H1 (cell line): ENCODE results near the gene THUMPD3. TPM values are rescaled to one million over a fixed set of nuclear protein-coding genes. Genes with fewer than 3 reads are reported as not detected.
A peak's percentile ranks its signal among the peaks of the same experiment; 100 is the strongest.

Source experiments
- CREB1 ChIP-seq: IDR thresholded peaks from 2 replicates; pipeline ENCODE4 v1.6.1; 2012; ENCODE audit warnings: inconsistent platforms
- FOSL1 ChIP-seq: IDR thresholded peaks from 2 replicates; pipeline ENCODE4 v1.6.1; 2011; ENCODE audit warnings: mild to moderate bottlenecking, low read depth, low read length, moderate library complexity; ENCODE audit not compliant: insufficient read depth
- NANOG ChIP-seq: IDR thresholded peaks from 2 replicates; pipeline ENCODE4 v1.6.1; 2011; ENCODE audit warnings: low read length, low read depth, mild to moderate bottlenecking, inconsistent platforms; ENCODE audit not compliant: insufficient read depth, poor library complexity, severe bottlenecking
- POLR2AphosphoS5 ChIP-seq: IDR thresholded peaks from 2 replicates; pipeline ENCODE4 v1.6.1; 2011; ENCODE audit warnings: low read depth, low read length
- RXRA ChIP-seq: IDR thresholded peaks from 2 replicates; pipeline ENCODE4 v1.6.1; 2011; ENCODE audit warnings: low read depth, mild to moderate bottlenecking, low read length, moderate library complexity; ENCODE audit not compliant: insufficient read depth
- SP2 ChIP-seq: IDR thresholded peaks from 2 replicates; pipeline ENCODE4 v1.6.1; 2012; ENCODE audit warnings: mild to moderate bottlenecking, low read length, inconsistent platforms
- TAF1 ChIP-seq: IDR thresholded peaks from 2 replicates; pipeline ENCODE4 v1.6.1; 2011; ENCODE audit warnings: mild to moderate bottlenecking, low read depth, low read length
- polyA plus RNA-seq, 7 experiments: library from polyadenylated mRNA; depleted of rRNA in 3 of 7; stranded (reverse) in 5 of 7; unstranded in 2 of 7; fragments of >200 nt in 5 of 7; fragments of 200-250 nt in 2 of 7; gene quantifications; 1 replicate in 5 of 7; 2 replicates in 1 of 7; 4 replicates in 1 of 7; pipeline versions ENCODE4 v1.2.1 to v1.2.3, GENCODE V29; 2011 to 2013; ENCODE audit warnings: missing spikeins in 2 of 7, mixed read lengths in 2 of 7
- total RNA-seq: library from RNA; stranded (reverse); fragmentation: NEBNext Ultra II Directional; extraction: Animal tissue kit (Norgen Biotek cat#: 25700); gene quantifications from 2 replicates; pipeline ENCODE4 v1.2.1, GENCODE V29; 2021
- TF ChIP-seq, protein P1 (sequence below): IDR thresholded peaks from 2 replicates; pipeline ENCODE4 v1.6.1; 2011; ENCODE audit warnings: low read length, improper control_type of control experiment
- TF ChIP-seq, protein P2 (sequence below): fragments of 300-600 bp; sonication (generic); IDR thresholded peaks from 2 replicates; pipeline ENCODE4 v1.7.1; 2012; ENCODE audit warnings: low read length, moderate library complexity, mild to moderate bottlenecking, inconsistent platforms; ENCODE audit not compliant: insufficient replicate concordance

Gene THUMPD3
- total and polyA plus RNA-seq, 2 of the 8 experiments (the other 6 are each of a cell fraction or from before 2014, with no cell fraction given) = 26.7 to 68.9 TPM

DNA sequence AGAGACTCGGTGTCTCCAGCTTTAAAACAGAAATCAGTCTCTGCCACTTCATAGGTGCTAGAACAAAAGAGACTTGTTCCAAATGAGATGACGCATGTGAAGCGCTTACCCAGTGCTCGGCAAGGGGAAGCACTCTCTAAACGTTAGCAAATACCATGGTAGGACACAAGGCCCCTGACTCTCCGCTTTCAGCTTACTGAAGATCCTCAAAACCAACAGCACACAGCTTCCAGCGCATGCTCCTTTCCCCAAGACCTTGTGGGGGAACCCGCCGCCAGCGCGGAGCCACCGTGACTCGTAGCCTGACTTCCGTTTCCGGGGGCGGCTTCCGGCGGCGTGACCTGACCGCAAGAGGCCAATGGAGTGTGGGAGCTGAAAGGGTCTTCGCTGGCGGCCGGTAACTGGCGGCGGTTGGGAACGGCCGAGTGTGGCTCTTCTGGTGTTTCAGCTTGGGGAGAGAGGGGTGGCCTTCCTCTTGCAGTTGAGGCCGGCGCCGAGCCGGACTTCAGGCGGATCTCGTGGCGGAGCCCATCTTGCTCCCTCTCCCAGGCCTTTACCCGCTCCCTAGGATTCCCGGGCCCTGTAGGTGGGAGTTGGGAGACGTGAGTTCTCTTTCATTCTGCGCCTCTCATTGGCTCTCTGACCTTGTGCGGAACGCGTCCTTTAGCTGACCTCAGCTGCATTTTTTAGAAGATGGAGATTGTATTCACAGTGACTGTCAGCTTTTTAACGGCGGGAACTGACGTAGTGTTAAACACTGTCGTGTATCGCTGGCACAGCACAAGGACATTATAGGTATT, at the start of gene THUMPD3 (continued):
- TF ChIP-seq FOSL1 = no peak
- peak; percentile 43; the same call in 1 of the 2 replicates for TF ChIP-seq CREB1
- TF ChIP-seq, protein P1, sequence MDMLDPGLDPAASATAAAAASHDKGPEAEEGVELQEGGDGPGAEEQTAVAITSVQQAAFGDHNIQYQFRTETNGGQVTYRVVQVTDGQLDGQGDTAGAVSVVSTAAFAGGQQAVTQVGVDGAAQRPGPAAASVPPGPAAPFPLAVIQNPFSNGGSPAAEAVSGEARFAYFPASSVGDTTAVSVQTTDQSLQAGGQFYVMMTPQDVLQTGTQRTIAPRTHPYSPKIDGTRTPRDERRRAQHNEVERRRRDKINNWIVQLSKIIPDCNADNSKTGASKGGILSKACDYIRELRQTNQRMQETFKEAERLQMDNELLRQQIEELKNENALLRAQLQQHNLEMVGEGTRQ = peak; percentile 17; the same call in 1 of the 2 replicates
- no peak for TF ChIP-seq NANOG
- peak; percentile 92 for TF ChIP-seq TAF1
- peak; percentile 97 for TF ChIP-seq POLR2AphosphoS5
- TF ChIP-seq SP2 = no peak
- TF ChIP-seq, protein P2, sequence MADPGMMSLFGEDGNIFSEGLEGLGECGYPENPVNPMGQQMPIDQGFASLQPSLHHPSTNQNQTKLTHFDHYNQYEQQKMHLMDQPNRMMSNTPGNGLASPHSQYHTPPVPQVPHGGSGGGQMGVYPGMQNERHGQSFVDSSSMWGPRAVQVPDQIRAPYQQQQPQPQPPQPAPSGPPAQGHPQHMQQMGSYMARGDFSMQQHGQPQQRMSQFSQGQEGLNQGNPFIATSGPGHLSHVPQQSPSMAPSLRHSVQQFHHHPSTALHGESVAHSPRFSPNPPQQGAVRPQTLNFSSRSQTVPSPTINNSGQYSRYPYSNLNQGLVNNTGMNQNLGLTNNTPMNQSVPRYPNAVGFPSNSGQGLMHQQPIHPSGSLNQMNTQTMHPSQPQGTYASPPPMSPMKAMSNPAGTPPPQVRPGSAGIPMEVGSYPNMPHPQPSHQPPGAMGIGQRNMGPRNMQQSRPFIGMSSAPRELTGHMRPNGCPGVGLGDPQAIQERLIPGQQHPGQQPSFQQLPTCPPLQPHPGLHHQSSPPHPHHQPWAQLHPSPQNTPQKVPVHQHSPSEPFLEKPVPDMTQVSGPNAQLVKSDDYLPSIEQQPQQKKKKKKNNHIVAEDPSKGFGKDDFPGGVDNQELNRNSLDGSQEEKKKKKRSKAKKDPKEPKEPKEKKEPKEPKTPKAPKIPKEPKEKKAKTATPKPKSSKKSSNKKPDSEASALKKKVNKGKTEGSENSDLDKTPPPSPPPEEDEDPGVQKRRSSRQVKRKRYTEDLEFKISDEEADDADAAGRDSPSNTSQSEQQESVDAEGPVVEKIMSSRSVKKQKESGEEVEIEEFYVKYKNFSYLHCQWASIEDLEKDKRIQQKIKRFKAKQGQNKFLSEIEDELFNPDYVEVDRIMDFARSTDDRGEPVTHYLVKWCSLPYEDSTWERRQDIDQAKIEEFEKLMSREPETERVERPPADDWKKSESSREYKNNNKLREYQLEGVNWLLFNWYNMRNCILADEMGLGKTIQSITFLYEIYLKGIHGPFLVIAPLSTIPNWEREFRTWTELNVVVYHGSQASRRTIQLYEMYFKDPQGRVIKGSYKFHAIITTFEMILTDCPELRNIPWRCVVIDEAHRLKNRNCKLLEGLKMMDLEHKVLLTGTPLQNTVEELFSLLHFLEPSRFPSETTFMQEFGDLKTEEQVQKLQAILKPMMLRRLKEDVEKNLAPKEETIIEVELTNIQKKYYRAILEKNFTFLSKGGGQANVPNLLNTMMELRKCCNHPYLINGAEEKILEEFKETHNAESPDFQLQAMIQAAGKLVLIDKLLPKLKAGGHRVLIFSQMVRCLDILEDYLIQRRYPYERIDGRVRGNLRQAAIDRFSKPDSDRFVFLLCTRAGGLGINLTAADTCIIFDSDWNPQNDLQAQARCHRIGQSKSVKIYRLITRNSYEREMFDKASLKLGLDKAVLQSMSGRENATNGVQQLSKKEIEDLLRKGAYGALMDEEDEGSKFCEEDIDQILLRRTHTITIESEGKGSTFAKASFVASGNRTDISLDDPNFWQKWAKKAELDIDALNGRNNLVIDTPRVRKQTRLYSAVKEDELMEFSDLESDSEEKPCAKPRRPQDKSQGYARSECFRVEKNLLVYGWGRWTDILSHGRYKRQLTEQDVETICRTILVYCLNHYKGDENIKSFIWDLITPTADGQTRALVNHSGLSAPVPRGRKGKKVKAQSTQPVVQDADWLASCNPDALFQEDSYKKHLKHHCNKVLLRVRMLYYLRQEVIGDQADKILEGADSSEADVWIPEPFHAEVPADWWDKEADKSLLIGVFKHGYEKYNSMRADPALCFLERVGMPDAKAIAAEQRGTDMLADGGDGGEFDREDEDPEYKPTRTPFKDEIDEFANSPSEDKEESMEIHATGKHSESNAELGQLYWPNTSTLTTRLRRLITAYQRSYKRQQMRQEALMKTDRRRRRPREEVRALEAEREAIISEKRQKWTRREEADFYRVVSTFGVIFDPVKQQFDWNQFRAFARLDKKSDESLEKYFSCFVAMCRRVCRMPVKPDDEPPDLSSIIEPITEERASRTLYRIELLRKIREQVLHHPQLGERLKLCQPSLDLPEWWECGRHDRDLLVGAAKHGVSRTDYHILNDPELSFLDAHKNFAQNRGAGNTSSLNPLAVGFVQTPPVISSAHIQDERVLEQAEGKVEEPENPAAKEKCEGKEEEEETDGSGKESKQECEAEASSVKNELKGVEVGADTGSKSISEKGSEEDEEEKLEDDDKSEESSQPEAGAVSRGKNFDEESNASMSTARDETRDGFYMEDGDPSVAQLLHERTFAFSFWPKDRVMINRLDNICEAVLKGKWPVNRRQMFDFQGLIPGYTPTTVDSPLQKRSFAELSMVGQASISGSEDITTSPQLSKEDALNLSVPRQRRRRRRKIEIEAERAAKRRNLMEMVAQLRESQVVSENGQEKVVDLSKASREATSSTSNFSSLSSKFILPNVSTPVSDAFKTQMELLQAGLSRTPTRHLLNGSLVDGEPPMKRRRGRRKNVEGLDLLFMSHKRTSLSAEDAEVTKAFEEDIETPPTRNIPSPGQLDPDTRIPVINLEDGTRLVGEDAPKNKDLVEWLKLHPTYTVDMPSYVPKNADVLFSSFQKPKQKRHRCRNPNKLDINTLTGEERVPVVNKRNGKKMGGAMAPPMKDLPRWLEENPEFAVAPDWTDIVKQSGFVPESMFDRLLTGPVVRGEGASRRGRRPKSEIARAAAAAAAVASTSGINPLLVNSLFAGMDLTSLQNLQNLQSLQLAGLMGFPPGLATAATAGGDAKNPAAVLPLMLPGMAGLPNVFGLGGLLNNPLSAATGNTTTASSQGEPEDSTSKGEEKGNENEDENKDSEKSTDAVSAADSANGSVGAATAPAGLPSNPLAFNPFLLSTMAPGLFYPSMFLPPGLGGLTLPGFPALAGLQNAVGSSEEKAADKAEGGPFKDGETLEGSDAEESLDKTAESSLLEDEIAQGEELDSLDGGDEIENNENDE = no peak
- no peak for TF ChIP-seq RXRA
